H1 (cell line): Measurements from ENCODE around the gene C15orf39. TPM values are rescaled to one million over a fixed set of nuclear protein-coding genes. Genes with fewer than 3 reads are reported as not detected.

Experiments
- CTCF ChIA-PET: fragments of 300-600 bp; sonication (Branson Sonifier 250); formaldehyde crosslinking; loops from one replicate; lab custom pipeline; 2021; ENCODE audit not compliant: partially characterized antibody; lab: Charles Lee
- POLR2A ChIA-PET: fragments of 300-600 bp; sonication (Branson Sonifier 250); formaldehyde crosslinking; loops from one replicate; lab custom pipeline; 2021; ENCODE audit warnings: inconsistent platforms; ENCODE audit not compliant: partially characterized antibody; lab: Charles Lee
- DNase-seq, 2 experiments: peaks; one replicate each; pipeline versions ENCODE4 v3.0.0 to v3.0.0-alpha.2; 2010 to 2022; ENCODE audit warnings: low spot score in 2 of 2, low read depth in 1 of 2, mixed read lengths in 1 of 2
- FAIRE-seq: peaks from 2 replicates; lab custom pipeline; 2011; peaks lifted over from hg19 to GRCh38; lab: Jason Lieb, UNC
- H2AFZ ChIP-seq: 2 replicates; pipeline ENCODE4 v1.8.1; 2012; ENCODE audit warnings: low read length, inconsistent platforms
- H2AK5ac ChIP-seq: 2 replicates; pipeline ENCODE4 v1.6.1; 2013; ENCODE audit warnings: low read depth, low read length
- H2BK120ac ChIP-seq: replicated peaks from 2 replicates; pipeline ENCODE3; 2013; ENCODE audit warnings: low read depth, low read length, inconsistent platforms
- H2BK12ac ChIP-seq: 2 replicates; pipeline ENCODE4 v1.6.1; 2013; ENCODE audit warnings: low read depth, low read length
- H2BK15ac ChIP-seq: 2 replicates; pipeline ENCODE4 v1.6.1; 2013; ENCODE audit warnings: low read length
- H2BK20ac ChIP-seq: 2 replicates; pipeline ENCODE4 v1.6.1; 2013; ENCODE audit warnings: low read length
- H2BK5ac ChIP-seq: 2 replicates; pipeline ENCODE4 v1.6.1; 2013; ENCODE audit warnings: low read depth, low read length
- H3K14ac ChIP-seq: 2 replicates; pipeline ENCODE4 v1.6.1; 2013; ENCODE audit warnings: inconsistent platforms; ENCODE audit not compliant: insufficient read length
- H3K18ac ChIP-seq: 2 replicates; pipeline ENCODE4 v1.6.1; 2013; ENCODE audit warnings: low read length; ENCODE audit errors: extremely low read depth
- H3K23ac ChIP-seq: 2 replicates; pipeline ENCODE4 v1.6.1; 2013; ENCODE audit warnings: inconsistent platforms; ENCODE audit not compliant: insufficient read length
- H3K23me2 ChIP-seq: 2 replicates; pipeline ENCODE4 v1.6.1; 2013; ENCODE audit warnings: low read depth, low read length
- H3K27ac ChIP-seq: 2 replicates; pipeline ENCODE4 v1.6.1; 2011; ENCODE audit warnings: low read depth, low read length, inconsistent platforms
- H3K27me3 ChIP-seq, 4 experiments: replicated peaks in 1 of 4; 1 replicate in 1 of 4; 2 replicates in 3 of 4; pipeline versions ENCODE4 v1.6.1 to v1.8.1; 2011 to 2013; ENCODE audit warnings: low read length in 3 of 4, mild to moderate bottlenecking in 3 of 4, inconsistent platforms in 2 of 4, mixed read lengths in 2 of 4, moderate library complexity in 1 of 4; ENCODE audit not compliant: control insufficient read depth in 3 of 4, insufficient read depth in 3 of 4; ENCODE audit errors: extremely low read depth in 1 of 4
- H3K36me3 ChIP-seq, 4 experiments: 2 replicates each; pipeline versions ENCODE4 v1.6.1 to v1.8.1; 2011 to 2013; ENCODE audit warnings: mild to moderate bottlenecking in 4 of 4, low read length in 3 of 4, moderate library complexity in 2 of 4, control low read depth in 1 of 4, inconsistent platforms in 1 of 4; ENCODE audit not compliant: insufficient read depth in 4 of 4, control insufficient read depth in 2 of 4
- H3K4ac ChIP-seq: replicated peaks from 2 replicates; pipeline ENCODE3; 2013; ENCODE audit warnings: low read length, low read depth, mixed read lengths, inconsistent platforms; ENCODE audit not compliant: insufficient read length
- H3K4me1 ChIP-seq, 4 experiments: replicated peaks in 1 of 4; 1 replicate in 1 of 4; 2 replicates in 3 of 4; pipeline versions ENCODE4 v1.6.1 to v1.8.1; 2011 to 2013; ENCODE audit warnings: low read length in 3 of 4, inconsistent platforms in 2 of 4, mixed read lengths in 1 of 4; ENCODE audit not compliant: insufficient read depth in 4 of 4, control insufficient read depth in 3 of 4
- H3K4me2 ChIP-seq, 2 experiments: 2 replicates each; pipeline versions ENCODE4 v1.6.1 to v1.8.1; 2011 to 2013; ENCODE audit warnings: low read depth in 2 of 2, low read length in 2 of 2, control low read depth in 1 of 2, inconsistent platforms in 1 of 2, mild to moderate bottlenecking in 1 of 2; ENCODE audit not compliant: insufficient read depth in 1 of 2
- H3K4me3 ChIP-seq, 4 experiments: fragments of 200-600, 300-600 bp in 1 of 4; sonication (generic), shearing (Covaris generic), sonication (Bioruptor Twin) in 1 of 4; 2 replicates each; pipeline versions ENCODE4 v1.5.1 to v1.8.1; 2011 to 2016; ENCODE audit warnings: low read length in 4 of 4, low read depth in 3 of 4, control low read depth in 2 of 4, inconsistent platforms in 2 of 4, mild to moderate bottlenecking in 2 of 4, mixed read lengths in 1 of 4, moderate library complexity in 1 of 4; ENCODE audit not compliant: insufficient read depth in 2 of 4; ENCODE audit errors: extremely low read depth in 1 of 4
- H3K56ac ChIP-seq: replicated peaks from 2 replicates; pipeline ENCODE3; 2013; ENCODE audit warnings: low read depth, mild to moderate bottlenecking, mixed read lengths, low read length, inconsistent platforms; ENCODE audit not compliant: insufficient read length
- H3K79me1 ChIP-seq: 2 replicates; pipeline ENCODE4 v1.6.1; 2013; ENCODE audit warnings: low read depth, low read length, control low read depth
- H3K79me2 ChIP-seq, 2 experiments: 2 replicates each; pipeline versions ENCODE4 v1.6.1 to v1.8.1; 2012 to 2013; ENCODE audit warnings: low read length in 2 of 2, mild to moderate bottlenecking in 2 of 2, inconsistent platforms in 1 of 2; ENCODE audit not compliant: insufficient read depth in 2 of 2, control insufficient read depth in 1 of 2
- H3K9ac ChIP-seq, 4 experiments: replicated peaks in 1 of 4; 1 replicate in 1 of 4; 2 replicates in 3 of 4; pipeline versions ENCODE4 v1.6.1 to v1.8.1; 2011 to 2013; ENCODE audit warnings: low read depth in 3 of 4, low read length in 3 of 4, control low read depth in 2 of 4, mild to moderate bottlenecking in 2 of 4, moderate library complexity in 2 of 4, inconsistent platforms in 1 of 4; ENCODE audit errors: extremely low read depth in 1 of 4
- H3K9me3 ChIP-seq, 2 experiments: 2 replicates each; pipeline versions ENCODE4 v1.6.1 to v1.8.1; 2012 to 2013; ENCODE audit warnings: mild to moderate bottlenecking in 2 of 2, moderate library complexity in 2 of 2, control low read depth in 1 of 2, inconsistent platforms in 1 of 2, low read depth in 1 of 2, low read length in 1 of 2, mixed read lengths in 1 of 2; ENCODE audit not compliant: insufficient read depth in 2 of 2
- H4K20me1 ChIP-seq, 2 experiments: replicated peaks in 1 of 2; 2 replicates each; pipeline versions ENCODE3 to v1.8.1; 2011 to 2013; ENCODE audit warnings: inconsistent platforms in 2 of 2, low read length in 2 of 2, mild to moderate bottlenecking in 1 of 2; ENCODE audit not compliant: insufficient read depth in 2 of 2, control insufficient read depth in 1 of 2
- H4K5ac ChIP-seq: 2 replicates; pipeline ENCODE4 v1.6.1; 2013; ENCODE audit warnings: low read length, low read depth, mixed read lengths, inconsistent platforms; ENCODE audit not compliant: insufficient read length
- H4K8ac ChIP-seq: 2 replicates; pipeline ENCODE4 v1.8.0; 2013; ENCODE audit warnings: mild to moderate bottlenecking, moderate library complexity, low read length, inconsistent platforms; ENCODE audit not compliant: insufficient read depth; ENCODE audit errors: extremely low read depth
- H4K91ac ChIP-seq: replicated peaks from 2 replicates; pipeline ENCODE3; 2013; ENCODE audit warnings: low read length, mixed read lengths, inconsistent platforms; ENCODE audit not compliant: insufficient read length
- BACH1 ChIP-seq: IDR thresholded peaks from 2 replicates; pipeline ENCODE4 v1.6.1; 2012; ENCODE audit warnings: low read length, improper control_type of control experiment
- CEBPB ChIP-seq: IDR thresholded peaks from 2 replicates; pipeline ENCODE4 v1.6.1; 2012; ENCODE audit warnings: low read depth, low read length
- CHD1 ChIP-seq: IDR thresholded peaks from 2 replicates; pipeline ENCODE4 v1.6.1; 2012; ENCODE audit warnings: low read depth, low read length, improper control_type of control experiment
- HDAC6 ChIP-seq: IDR thresholded peaks from one replicate; pipeline ENCODE4 v1.7.1; 2012; ENCODE audit warnings: low read depth, mild to moderate bottlenecking, inconsistent platforms, low read length, moderate library complexity
- NRF1 ChIP-seq: IDR thresholded peaks from 2 replicates; pipeline ENCODE4 v1.6.1; 2011; ENCODE audit warnings: mild to moderate bottlenecking, low read depth, low read length, improper control_type of control experiment
- RNF2 ChIP-seq: fragments of 200-900, 300-1000 bp; sonication (generic); IDR thresholded peaks from 2 replicates; pipeline ENCODE4 v1.7.1; 2016; ENCODE audit warnings: borderline replicate concordance, low read depth, mild to moderate bottlenecking, antibody characterized with exemption, low read length; ENCODE audit not compliant: poor library complexity, severe bottlenecking; ENCODE audit errors: missing control alignments
- SP1 ChIP-seq: IDR thresholded peaks from 2 replicates; pipeline ENCODE4 v1.6.1; 2011; ENCODE audit warnings: low read depth, low read length
- SRF ChIP-seq: IDR thresholded peaks from 2 replicates; pipeline ENCODE4 v1.6.1; 2011; ENCODE audit warnings: mild to moderate bottlenecking, low read depth, low read length, moderate library complexity
- ZNF274 ChIP-seq: IDR thresholded peaks from 2 replicates; pipeline ENCODE4 v1.7.0; 2012; ENCODE audit warnings: low read length, borderline replicate concordance; ENCODE audit errors: extremely low read depth
- WGBS, 2 experiments: shearing (Covaris generic) in 1 of 2; methylation state at CpG; one replicate each; pipeline versions ENCODE4 v1.1.6 to v1.1.7; 2013 to 2015; ENCODE audit warnings: low lambda C conversion rate in 2 of 2, mixed read lengths in 2 of 2, inconsistent platforms in 1 of 2, low coverage in 1 of 2, missing lambda C conversion rate in 1 of 2; ENCODE audit not compliant: insufficient replicate concordance in 2 of 2, insufficient coverage in 1 of 2, insufficient read length in 1 of 2; ENCODE audit errors: extremely low coverage in 1 of 2, missing lambda C conversion rate in 1 of 2; 5-methylcytosine and 5-hydroxymethylcytosine counted together
- polyA plus RNA-seq, 7 experiments: library from polyadenylated mRNA; depleted of rRNA in 3 of 7; stranded (reverse) in 5 of 7; unstranded in 2 of 7; fragments of >200 nt in 5 of 7; fragments of 200-250 nt in 2 of 7; gene quantifications; 1 replicate in 5 of 7; 2 replicates in 1 of 7; 4 replicates in 1 of 7; pipeline versions ENCODE4 v1.2.1 to v1.2.3, GENCODE V29; 2011 to 2013; ENCODE audit warnings: missing spikeins in 2 of 7, mixed read lengths in 2 of 7
- total RNA-seq: library from RNA; stranded (reverse); fragmentation: NEBNext Ultra II Directional; extraction: Animal tissue kit (Norgen Biotek cat#: 25700); gene quantifications from 2 replicates; pipeline ENCODE4 v1.2.1, GENCODE V29; 2021

Gene C15orf39
- total and polyA plus RNA-seq, 2 of the 8 experiments (the other 6 are each of a cell fraction or from before 2014, with no cell fraction given): 13.8 to 38.5 TPM

DNA sequence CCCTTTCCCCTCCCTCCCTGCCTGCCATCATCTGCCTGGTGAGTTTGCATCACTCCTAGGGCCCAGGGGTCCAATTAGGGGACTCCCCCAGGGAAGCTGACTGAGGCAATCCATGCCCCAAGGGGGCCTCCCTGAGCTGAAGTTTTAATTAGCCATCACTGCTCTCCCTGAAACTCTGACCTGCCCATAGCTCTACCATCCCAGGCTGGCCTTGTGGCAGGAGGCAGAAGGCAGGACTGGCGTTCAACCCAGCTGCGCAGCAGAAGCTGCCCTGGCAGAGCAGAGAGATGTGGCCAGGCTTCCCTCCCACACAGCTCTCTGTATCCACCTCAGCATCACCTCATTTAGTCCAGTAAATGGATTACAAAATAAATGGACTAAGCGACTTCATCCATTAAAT is 7.7 kb upstream of the C15orf39 start:
- Histone ChIP-seq H3K9ac (no peak overlapping the region), H3K9me3 (peaks cover 12 to 17% of the 10 kb centered on the region in 2 experiments; a peak in 3 of 4 replicates), H4K8ac (no peak overlapping the region), H2AK5ac (no peak overlapping the region), H3K27ac (no peak overlapping the region), H3K79me2 (no peaks in the 10 kb centered on the region), H2BK120ac (no peak overlapping the region), H3K27me3 (no peaks in the 10 kb centered on the region), H3K18ac (no peak overlapping the region), H2AFZ (no peak overlapping the region), H3K14ac (no peak overlapping the region), H3K4me3 (no peak overlapping the region), H3K4ac (no peak overlapping the region), H2BK15ac (no peak overlapping the region), H2BK12ac (no peak overlapping the region), H3K4me1 (peaks cover 3 to 29% (median 14%) of the 10 kb centered on the region in 4 experiments), H3K4me2 (no peak overlapping the region), H3K79me1 (no peaks in the 10 kb centered on the region), H3K36me3 (no peaks in the 10 kb centered on the region), H3K23ac (no peak overlapping the region), H4K5ac (no peak overlapping the region), H4K91ac (no peak overlapping the region), H2BK20ac (0 out of 2 replicates have a peak overlapping the region, but pooled peaks have one; percentile 72), H2BK5ac (no peak overlapping the region), H4K20me1 (no peaks in the 10 kb centered on the region), H3K56ac (no peak overlapping the region), H3K23me2 (peaks cover 4% of the 10 kb centered on the region; the same call in 1 of the 2 replicates)
- CTCF ChIA-PET: interaction anchor here (1.3 to 8.3 kb wide), 3 partner anchors 9 to 167 kb away, joined by 3 to 90 read pairs (median 4); no protein-coding TSS in a partner anchor
- POLR2A ChIA-PET: interaction anchor here (0.6 to 2.4 kb wide), 3 partner anchors 10 to 454 kb away, joined by 3 to 13 read pairs (median 3); partner anchors contain the start of gene SNX33
- 81% methylated on average over 3 of the region's 3 CpGs; no CpG with 5 or more reads in 1 of the 2 experiments for WGBS, 2 experiments
- DNase-seq (no peak), FAIRE-seq (no peak)
- TF ChIP-seq BACH1 (no peak), HDAC6 (no peak), NRF1 (no peak), ZNF274 (no peak), SRF (no peak), CEBPB (no peak), RNF2 (no peak), SP1 (no peak), CHD1 (no peak)
